Activated T-helper 1 cell treated with Interleukin-2 at 50 U/mL for 16 hours (primary cell): Measurements from ENCODE around the gene IGF2BP2.

ENCODE experiments used
- DNase-seq: peaks from one replicate; pipeline ENCODE4 v3.0.0-alpha.2; 2020; ENCODE audit warnings: low read depth

IGF2BP2 gene

DNA sequence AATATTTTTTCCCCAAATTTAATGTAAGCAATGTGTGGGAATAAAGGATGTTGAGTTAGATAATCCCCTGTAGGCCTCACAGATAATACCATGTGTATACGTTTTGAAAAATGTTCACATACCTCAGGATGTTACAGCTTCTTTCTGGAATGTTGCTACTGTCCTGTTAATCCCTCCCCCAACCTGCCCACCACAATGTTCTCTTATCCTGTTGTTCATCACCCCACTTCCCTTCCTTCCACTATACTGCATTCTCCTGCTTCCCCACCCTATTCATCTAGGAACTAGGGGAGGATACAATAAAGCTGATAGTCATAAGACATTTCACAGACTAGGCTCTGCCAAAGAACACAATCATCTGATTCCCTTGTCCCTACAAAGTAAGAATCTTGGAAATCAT is 92.1 kb downstream of the IGF2BP2 start:
- DNase-seq = no peak

DNA sequence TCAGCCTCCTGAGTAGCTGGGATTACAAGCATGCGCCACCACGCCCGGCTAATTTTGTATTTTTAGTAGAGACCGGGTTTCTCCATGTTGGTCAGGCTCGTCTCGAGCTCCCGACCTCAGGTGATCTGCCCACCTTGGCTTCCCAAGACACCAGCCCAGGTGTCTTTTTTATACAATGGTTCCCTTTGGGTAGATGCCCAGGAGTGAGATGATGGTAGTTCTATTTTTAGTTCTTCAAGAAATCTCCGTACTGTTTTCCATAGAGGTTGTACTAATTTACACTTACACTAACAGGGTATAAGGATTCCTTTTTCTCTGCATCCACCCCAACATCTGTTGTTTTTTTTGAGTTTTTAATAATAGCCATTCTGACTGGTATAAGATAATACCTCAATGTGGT is 94.3 kb downstream of the IGF2BP2 start:
- DNase-seq = no peak

DNA sequence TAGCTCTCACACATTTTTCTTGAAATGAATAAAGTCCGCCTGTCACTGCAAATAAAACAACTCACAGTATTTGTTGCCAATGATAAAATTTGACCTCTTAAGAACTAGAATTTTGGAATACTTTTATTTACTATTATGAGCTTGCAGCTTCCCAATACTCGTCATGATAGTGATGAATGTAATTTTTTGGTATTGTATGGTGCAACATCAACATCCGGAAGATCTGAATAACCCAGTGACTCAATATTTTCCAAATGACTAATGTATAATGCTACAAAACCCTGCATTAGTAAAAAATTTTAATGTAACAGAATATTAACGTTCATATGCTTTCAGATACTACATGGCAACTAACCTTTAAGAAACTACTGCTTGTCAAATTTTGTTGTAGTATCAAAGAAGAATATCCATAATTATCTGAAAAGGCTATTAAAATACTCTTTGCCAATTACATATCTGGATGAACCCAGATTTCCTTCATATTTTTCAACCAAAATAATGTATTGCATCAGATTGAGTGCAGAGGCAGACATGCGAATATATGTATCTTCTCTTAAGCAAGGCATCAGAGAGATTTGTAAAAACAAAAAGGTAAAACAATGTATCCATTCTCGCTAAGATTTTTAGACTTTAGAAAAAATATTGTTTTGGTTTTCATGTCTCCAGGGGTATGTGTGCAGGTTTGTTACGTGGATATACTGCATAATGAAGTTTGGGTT is 95.3 kb downstream of the IGF2BP2 start:
- DNase-seq = no peak

DNA sequence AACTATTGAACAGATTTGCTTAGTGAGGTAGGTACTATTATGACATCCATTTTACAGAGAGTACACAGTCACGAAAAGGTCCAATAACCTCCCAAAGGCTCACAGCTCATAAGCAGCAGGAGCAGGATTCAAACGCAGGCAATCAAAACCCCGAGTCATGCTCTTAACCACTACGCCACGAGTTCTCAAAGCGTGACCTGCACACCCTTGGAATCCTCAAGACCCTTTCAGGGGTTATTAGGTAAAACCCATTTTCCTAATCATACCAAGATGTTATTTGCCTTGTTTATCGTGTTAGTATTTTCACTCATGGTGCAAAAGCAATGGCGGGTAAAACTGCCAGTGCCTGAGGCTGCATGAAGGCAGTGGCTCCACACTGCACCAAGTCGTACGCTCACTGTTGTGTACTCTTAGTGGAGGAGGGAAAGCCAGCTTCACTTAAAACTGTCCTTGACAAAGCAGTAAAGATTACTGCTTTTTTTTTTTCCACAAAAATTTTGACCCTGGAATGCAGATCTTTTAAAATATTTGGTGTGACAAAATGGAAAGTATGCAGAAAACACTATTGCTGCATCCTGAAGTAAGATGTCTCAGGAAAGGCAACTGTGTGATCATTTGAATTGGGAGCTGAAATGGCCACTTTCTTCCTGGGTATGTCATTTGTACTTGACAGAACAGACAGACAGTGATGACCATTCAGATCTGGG is 96.1 kb downstream of the IGF2BP2 start:
- no peak for DNase-seq

- no peak for DNase-seq
Observed at GRCh38 chr3:185727873-185728272, 97.0 kb downstream of the IGF2BP2 start.

- no peak for DNase-seq
Observed at GRCh38 chr3:185726254-185726967, 98.4 kb downstream of the IGF2BP2 start.

DNA sequence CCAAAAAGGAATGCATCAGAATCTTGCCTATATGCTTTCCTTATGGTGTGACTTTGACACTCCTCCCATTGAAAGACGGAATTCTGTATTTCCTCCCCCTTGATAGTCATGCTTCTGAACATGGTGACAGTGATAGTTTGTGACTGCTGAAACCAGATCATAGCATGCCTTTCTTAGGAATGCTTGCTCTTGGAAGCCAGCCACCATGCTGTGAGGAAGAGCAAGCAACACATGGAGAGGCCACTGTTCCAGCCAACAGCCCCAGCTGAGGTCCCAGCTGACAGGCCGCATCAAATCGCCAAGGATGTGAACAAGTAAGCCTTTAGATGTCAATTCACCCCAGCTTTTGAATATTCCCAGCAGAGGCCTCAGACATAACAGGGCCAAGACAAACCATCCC is 100.1 kb downstream of the IGF2BP2 start:
- no peak for DNase-seq

GRCh38 chr3:185724251-185724650 is 100.6 kb downstream of the IGF2BP2 start:
- no peak for DNase-seq

GRCh38 chr3:185722881-185723280 is 102.0 kb downstream of the IGF2BP2 start:
- no peak for DNase-seq

DNA sequence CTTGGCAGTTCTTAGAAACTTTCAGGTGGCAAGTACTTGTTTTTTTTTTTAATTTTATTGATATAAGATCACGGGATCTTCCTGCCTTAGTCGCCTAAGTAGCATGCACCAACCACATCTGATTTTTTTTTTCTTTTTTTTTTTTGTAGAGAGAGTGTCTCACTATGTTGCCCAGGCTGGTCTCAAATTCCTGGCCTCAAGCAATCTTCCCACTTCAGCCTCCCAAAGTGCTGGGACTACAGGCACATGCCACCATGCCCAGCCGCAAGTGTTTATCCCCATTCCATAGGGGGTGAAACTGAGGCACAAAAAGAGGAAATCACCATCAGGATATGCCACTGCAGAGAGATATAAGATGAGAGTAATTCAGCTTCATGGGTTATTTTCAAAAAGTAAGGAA is 102.9 kb downstream of the IGF2BP2 start:
- DNase-seq = no peak

DNA sequence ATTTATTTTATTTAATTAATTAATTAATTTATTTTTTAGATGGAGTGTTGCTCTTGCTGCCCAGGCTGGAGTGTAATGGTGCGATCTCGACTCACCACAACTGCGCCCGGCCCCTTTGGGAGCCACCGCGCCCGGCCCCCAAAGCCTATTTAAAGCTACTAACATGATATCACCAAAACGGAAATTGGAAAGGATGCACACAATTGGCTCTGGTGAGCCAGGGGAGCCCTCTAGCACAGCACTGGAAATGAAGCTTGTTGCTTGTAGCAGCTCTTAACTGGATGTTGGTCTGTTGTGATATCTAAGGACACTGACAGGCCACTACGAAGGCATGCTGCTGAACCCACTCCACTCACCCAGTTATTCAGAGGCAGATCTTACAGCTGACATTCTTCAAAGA is 104.5 kb downstream of the IGF2BP2 start:
- DNase-seq = no peak

DNA sequence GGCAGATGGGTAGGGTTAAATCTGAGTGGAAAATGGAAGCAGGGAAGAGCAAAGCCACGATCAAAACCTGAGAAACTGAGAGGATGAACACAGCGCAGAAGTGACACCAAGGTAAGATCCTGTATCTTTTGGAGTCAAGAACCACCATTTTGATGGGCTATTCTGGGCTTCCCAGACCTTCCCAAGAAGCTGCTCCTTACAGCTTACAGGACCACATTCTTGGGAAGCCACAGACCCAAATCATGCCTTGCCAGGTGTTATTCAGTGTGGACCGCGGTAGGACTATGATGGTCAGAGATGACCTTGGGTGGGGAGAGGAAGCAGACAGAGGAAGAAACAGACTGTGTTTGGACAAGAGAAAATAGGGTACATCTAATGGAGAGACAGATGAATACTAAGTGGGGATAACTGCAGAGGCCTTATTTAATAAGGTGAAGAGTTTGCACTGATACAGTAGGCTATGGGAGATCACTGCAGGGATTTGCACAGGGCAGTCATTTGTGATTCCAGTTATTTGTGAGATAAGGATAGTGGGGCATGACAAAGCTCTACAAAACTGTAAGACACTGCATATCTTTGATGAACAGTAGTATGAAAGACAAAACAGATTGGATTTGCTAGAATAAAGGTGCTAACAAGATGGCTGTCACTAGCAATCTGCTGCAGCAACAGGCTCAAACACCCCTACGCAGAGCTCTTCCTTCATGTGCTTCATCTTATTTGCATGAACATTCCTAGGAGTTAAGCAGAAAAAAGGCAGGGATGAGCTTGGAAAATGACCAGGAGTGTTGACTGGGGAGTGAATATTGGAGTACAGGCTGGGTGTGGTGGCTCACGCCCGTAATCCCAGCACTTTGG is 105.9 kb downstream of the IGF2BP2 start:
- no peak for DNase-seq

DNA sequence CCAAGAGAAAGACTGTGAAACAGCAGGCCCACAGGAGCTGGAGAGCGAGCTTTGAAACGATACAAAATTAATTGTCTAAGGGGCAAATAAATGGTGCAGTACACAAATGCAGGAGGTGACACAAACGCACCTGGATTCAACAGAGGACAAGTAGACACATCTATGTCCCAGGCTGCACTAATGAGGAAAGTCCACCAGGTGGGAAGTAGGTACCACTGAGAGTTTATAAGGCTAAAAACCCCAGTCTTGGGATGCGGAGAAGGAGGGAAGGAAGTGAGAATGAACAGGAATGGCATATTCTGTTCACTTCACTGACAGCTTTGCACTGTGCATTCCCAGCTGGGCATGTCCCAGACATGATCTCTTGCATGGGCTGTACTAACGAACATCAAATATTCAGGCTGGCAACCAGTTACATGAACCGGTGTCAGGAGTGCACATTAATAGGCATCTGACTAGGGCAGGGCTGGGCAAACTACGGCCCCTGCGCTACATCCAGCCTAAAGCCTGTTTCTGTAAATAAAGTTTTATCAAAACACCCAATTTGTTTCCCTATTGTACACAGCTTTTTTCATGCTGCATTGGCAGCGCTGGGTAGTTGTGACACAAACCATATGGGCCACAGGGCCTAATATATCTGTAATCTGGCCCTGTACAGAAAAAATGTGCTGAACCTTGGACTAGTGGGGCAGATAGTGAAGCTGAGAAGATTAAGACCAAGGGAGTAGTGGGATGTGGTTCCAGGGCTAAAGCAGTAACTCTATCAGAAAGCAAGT is 107.0 kb downstream of the IGF2BP2 start:
- no peak for DNase-seq

DNA sequence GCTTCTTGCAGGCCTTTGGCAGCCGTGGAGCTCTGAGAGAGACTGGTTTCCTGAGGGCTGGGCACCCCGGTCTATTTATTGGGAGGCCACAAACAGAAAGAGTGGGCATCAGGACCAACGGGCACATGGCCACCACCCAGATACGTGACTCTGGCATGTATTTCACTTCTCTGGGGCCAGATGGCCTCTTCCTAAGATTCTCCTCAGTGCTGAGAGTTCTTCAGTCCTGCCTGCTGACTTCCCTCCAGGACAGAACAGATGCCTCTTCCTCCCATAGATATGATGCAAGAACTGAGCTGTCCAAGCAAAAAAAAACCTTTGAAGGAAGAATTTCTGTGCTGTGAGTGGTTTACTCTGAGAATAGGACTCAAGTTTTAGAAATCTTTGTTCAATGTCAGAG is 107.7 kb downstream of the IGF2BP2 start:
- no peak for DNase-seq

- DNase-seq = no peak
Observed at GRCh38 chr3:185716436-185717108, 108.3 kb downstream of the IGF2BP2 start.

- no peak for DNase-seq
Observed at GRCh38 chr3:185715091-185715490, 109.8 kb downstream of the IGF2BP2 start.

- DNase-seq = no peak
Observed at GRCh38 chr3:185714085-185714484, 110.8 kb downstream of the IGF2BP2 start.

DNA sequence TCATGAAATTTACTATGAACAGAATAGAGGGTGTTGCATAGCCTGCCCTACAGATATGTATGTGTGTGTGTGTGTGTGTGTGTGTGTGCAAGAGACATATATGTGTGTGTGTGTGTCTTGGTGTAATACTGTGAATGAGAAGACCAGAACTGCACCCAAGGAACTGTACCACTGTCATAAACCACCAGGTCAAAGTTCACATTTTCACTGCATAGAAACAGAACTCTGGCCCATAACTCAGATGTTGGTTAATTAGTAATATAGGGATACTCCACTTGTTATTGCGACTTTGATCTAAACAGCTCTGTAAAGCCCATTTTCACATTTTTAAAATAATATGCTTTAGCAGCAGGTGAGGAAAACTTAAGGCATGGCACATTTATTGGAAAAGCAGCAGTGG is 111.8 kb downstream of the IGF2BP2 start:
- no peak for DNase-seq

- no peak for DNase-seq
Observed at GRCh38 chr3:185712337-185712736, 112.5 kb downstream of the IGF2BP2 start.

DNA sequence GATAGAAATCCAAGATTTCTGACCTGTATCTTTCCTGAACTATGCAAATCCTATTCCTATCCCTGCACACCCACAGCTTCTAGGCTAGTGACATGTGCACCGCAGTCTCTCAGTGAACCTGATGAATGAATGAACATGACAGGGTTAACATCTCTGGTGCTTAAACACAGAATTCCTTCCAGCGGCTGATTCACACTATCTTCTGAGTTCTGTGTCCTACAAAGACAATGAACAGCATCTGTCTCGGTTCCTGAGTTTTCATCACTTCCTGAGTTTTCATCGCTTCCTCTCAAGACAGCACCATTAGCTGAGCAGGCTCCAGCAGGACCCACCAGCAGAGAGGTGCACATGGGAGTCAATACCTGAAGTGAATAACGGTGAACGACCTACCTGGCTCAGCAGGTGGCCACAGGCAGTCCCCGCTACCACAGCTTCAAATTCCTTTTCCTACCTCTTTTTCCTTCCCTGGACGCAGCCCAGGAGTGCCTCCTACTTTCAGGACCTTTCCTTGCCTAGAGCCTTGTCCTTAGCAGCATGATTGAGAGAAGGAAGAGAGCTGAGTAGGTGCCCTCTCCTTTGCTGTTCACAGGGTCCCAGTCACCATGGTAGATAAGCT is 113.5 kb downstream of the IGF2BP2 start:
- DNase-seq = no peak
